ENCODE measurements around the gene IGF1.

- TF ChIP-seq CTCF (IDR thresholded peaks at IDR 0.05): no peak
- no peak for TF ChIP-seq POLR2A (IDR thresholded peaks at IDR 0.05)
Measured at GRCh38 chr12:102468261-102468915, 12.0 kb downstream of the IGF1 start.
